C4-2B (cell line): ENCODE measurements around the gene FAM3B.

Experiments
- H3K27ac ChIP-seq: fragments of 450-650 bp; 2 replicates; pipeline ENCODE4 v1.5.1; 2017
- CTCF ChIP-seq: fragments of 450-650 bp; conservative IDR thresholded peaks from 2 replicates; pipeline ENCODE4 v1.5.1; 2017; ENCODE audit warnings: mild to moderate bottlenecking
- ZFX ChIP-seq: fragments of 450-650 bp; IDR thresholded peaks from 2 replicates; pipeline ENCODE4 v1.6.1; 2017

FAM3B gene

DNA sequence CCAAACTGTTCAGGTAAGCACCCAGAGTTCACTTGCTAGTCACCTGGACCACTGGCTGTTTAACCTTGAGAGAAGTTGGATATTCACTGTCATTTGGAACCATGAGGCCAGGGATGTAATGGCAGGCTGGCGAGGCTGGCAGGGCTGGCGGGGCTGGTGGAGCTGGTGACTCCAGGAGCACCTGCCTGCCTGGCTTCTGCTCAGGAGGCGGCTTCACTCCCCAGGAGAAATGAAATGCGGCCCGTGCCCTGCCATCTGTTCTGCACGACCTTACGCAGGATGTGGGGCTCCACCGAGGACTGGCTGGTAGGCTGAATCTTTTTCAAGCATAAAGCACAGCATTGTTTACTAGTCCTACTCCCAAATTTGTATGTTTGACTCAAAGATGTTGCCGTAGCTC is 86.7 kb downstream of the FAM3B start:
- no peak overlapping the region for H3K27ac ChIP-seq
- TF ChIP-seq CTCF (no peak), ZFX (no peak)

GRCh38 chr21:41403966-41404365 is 87.4 kb downstream of the FAM3B start:
- H3K27ac ChIP-seq: no peak overlapping the region
- TF ChIP-seq CTCF: no peak
- no peak for TF ChIP-seq ZFX

DNA sequence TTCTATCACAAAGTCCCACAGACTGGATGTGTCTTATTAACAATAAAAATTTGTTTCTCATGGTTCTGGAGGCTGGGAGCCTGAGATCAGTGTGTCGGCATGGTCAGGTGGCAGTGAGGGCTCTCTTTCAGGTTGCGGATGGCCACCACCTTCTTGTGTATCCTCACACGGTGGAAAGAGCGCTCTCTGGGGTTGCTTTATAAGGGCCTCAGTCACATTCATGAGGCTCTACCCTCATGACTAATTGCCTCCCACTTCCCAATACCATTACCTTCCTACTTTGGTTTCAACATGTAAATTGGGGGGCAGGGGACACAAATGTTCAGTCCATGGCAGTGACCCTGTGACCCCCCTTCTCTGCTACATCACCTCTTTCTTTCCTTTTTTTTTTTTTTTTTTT is 88.7 kb downstream of the FAM3B start:
- no peak for TF ChIP-seq CTCF
- no peak for TF ChIP-seq ZFX
- no peak overlapping the region for H3K27ac ChIP-seq

GRCh38 chr21:41406340-41406739 is 89.7 kb downstream of the FAM3B start:
- no peak overlapping the region for H3K27ac ChIP-seq
- TF ChIP-seq ZFX (no peak), CTCF (no peak)
